ENCODE data around the gene OR52E4.

Gene OR52E4

DNA sequence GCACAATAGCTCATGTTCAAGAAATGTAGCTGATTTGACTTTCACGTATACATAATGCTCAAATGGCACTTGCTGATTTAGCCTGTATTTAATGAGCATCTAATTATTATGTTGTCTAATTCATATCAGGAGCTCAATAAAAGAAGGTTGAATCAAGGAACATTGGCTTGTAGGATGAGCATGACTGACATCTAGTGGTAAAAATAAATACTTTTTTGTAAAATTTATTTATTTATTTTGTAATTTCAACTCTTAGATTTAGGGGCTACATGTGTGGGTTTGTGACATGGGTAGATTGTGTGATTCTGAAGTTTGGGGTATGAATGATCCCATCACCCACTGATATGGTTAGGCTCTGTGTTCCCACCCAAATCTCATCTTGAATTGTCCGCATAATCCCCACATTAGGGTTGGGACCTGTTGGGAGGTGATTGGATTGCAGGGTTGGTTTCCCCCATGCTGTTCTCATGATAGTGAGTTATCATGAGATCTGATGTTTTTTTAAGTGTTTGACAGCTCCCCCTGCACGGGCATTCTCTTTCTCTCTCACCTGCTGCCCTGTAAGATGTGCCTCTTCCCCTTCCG, 10.9 kb downstream of the OR52E4 start:
- TF ChIP-seq EZH2 (IDR thresholded peaks at IDR 0.05; ENCODE audit: borderline replicate concordance, low read depth, low read length, severe bottlenecking) (no peak), CTCF (IDR thresholded peaks at IDR 0.05; ENCODE audit: borderline replicate concordance, extremely low read depth, low read length, poor library complexity, severe bottlenecking) (peak; percentile 36)
- H3K27me3 ChIP-seq (ENCODE audit: insufficient read depth, low read length, poor library complexity) = peaks cover 11% of the 10 kb centered on the region
- no peaks in the 10 kb centered on the region for H3K79me2 ChIP-seq (ENCODE audit: insufficient read depth, low read length)
- H4K20me1 ChIP-seq (ENCODE audit: insufficient read depth, low read length) = no peaks in the 10 kb centered on the region
- ATAC-seq (ENCODE audit: insufficient read depth, low read depth) = no peak
- DNase-seq = no peak
- no peak overlapping the region for H3K4me3 ChIP-seq (ENCODE audit: low read depth in 1 of 2, low read length in 2 of 2)
- H3K4me1 ChIP-seq (ENCODE audit: insufficient read depth, low read length) = no peaks in the 10 kb centered on the region
- H3K27ac ChIP-seq (ENCODE audit: low read length) = no peak overlapping the region
- H3K4me2 ChIP-seq (ENCODE audit: insufficient read depth, low read length) = no peak overlapping the region
- no peaks in the 10 kb centered on the region for H3K36me3 ChIP-seq (ENCODE audit: insufficient read depth, low read length)
- no peak overlapping the region for H3K9ac ChIP-seq (ENCODE audit: low read depth, low read length)
- H2AFZ ChIP-seq (ENCODE audit: low read depth, low read length) = no peak overlapping the region
- no peaks in the 10 kb centered on the region for H3K9me3 ChIP-seq (ENCODE audit: insufficient read depth, low read length, severe bottlenecking)

GRCh38 chr11:5892908-5893307, 12.5 kb downstream of the OR52E4 start, which contains the start of gene OR52E5:
Gene OR52E5 (plus strand): TSS chr11:5893208. CDS start chr11:5900777, 7,569 bp downstream.
- Histone ChIP-seq H3K9me3 (ENCODE audit: insufficient read depth, low read length, severe bottlenecking) (no peaks in the 10 kb centered on the region), H3K4me3 (ENCODE audit: low read depth in 1 of 2, low read length in 2 of 2) (no peak within 1 kb of the TSS), H3K36me3 (ENCODE audit: insufficient read depth, low read length) (no peaks in the 10 kb centered on the region), H3K27ac (ENCODE audit: low read length) (no peak within 1 kb of the TSS), H2AFZ (ENCODE audit: low read depth, low read length) (no peak within 1 kb of the TSS), H3K27me3 (ENCODE audit: insufficient read depth, low read length, poor library complexity) (peaks cover 5% of the 10 kb centered on the region), H3K9ac (ENCODE audit: low read depth, low read length) (no peak within 1 kb of the TSS), H3K4me2 (ENCODE audit: insufficient read depth, low read length) (no peak within 1 kb of the TSS), H3K79me2 (ENCODE audit: insufficient read depth, low read length) (no peaks in the 10 kb centered on the region), H3K4me1 (ENCODE audit: insufficient read depth, low read length) (no peaks in the 10 kb centered on the region), H4K20me1 (ENCODE audit: insufficient read depth, low read length) (no peaks in the 10 kb centered on the region)
- TF ChIP-seq EZH2 (IDR thresholded peaks at IDR 0.05; ENCODE audit: borderline replicate concordance, low read depth, low read length, severe bottlenecking) (no peak), CTCF (IDR thresholded peaks at IDR 0.05; ENCODE audit: borderline replicate concordance, extremely low read depth, low read length, poor library complexity, severe bottlenecking) (no peak)
- ATAC-seq (ENCODE audit: insufficient read depth, low read depth) (no peak), DNase-seq (no peak)

DNA sequence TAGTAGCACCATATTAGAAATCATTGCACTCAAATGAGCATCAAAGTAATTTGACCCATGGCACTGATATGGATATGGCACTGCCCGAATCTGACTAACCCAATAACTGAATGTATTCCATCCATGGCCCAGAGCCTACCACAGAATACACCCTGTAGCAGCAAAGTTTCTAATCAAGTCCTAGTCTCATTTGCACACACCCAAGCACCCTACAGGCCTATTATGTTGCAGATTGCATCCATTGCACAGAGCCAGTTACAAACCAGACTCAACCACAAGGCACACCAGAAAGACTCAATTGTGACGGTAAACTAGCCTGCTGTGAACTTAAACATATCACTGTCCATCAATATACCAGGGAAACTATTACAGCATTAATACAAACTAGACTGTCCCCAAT, 19.1 kb downstream of the OR52E4 start:
- Histone ChIP-seq H3K9me3 (ENCODE audit: insufficient read depth, low read length, severe bottlenecking) (no peaks in the 10 kb centered on the region), H3K27me3 (ENCODE audit: insufficient read depth, low read length, poor library complexity) (no peaks in the 10 kb centered on the region), H4K20me1 (ENCODE audit: insufficient read depth, low read length) (no peaks in the 10 kb centered on the region), H3K4me2 (ENCODE audit: insufficient read depth, low read length) (no peak overlapping the region), H3K36me3 (ENCODE audit: insufficient read depth, low read length) (no peaks in the 10 kb centered on the region), H3K27ac (ENCODE audit: low read length) (no peak overlapping the region), H2AFZ (ENCODE audit: low read depth, low read length) (no peak overlapping the region), H3K4me3 (ENCODE audit: low read depth in 1 of 2, low read length in 2 of 2) (no peak overlapping the region), H3K79me2 (ENCODE audit: insufficient read depth, low read length) (no peaks in the 10 kb centered on the region), H3K9ac (ENCODE audit: low read depth, low read length) (no peak overlapping the region), H3K4me1 (ENCODE audit: insufficient read depth, low read length) (no peaks in the 10 kb centered on the region)
- TF ChIP-seq CTCF (IDR thresholded peaks at IDR 0.05; ENCODE audit: borderline replicate concordance, extremely low read depth, low read length, poor library complexity, severe bottlenecking) (no peak), EZH2 (IDR thresholded peaks at IDR 0.05; ENCODE audit: borderline replicate concordance, low read depth, low read length, severe bottlenecking) (no peak)
- ATAC-seq (ENCODE audit: insufficient read depth, low read depth) (no peak), DNase-seq (no peak)

Measured in DND-41 (cell line).